Pancreas (tissue), 10 donors: ENCODE measurements around the gene TMIGD2. TPM values are rescaled to one million over a fixed set of nuclear protein-coding genes. Genes with fewer than 3 reads are reported as not detected.

Source experiments
- ATAC-seq, 4 donors: fragments of 200-7000 bp; cut with Tn5 transposase; one replicate each; pipeline versions ENCODE4 v1.8.0 to v1.9.1; 2020; ENCODE audit warnings: mild to moderate bottlenecking in 4 of 4, moderate library complexity in 4 of 4
- DNase-seq, 6 donors: peaks; one replicate each; pipeline ENCODE4 v3.0.0-alpha.2; 2020
- FAIRE-seq: peaks from 2 replicates; lab custom pipeline; 2012; peaks lifted over from hg19 to GRCh38; lab: Jason Lieb, UNC
- H3K27ac ChIP-seq, 4 donors: fragments of 200-600 bp; sonication (generic); 1 replicate in 3 of 4; 2 replicates in 1 of 4; pipeline versions ENCODE4 v1.5.0 to v1.8.0; 2020
- H3K27me3 ChIP-seq, 4 donors: fragments of 200-600 bp; one replicate each; pipeline ENCODE4 v1.8.0; 2021
- H3K36me3 ChIP-seq, 3 donors: fragments of 200-600 bp; sonication (generic) in 1 of 3; one replicate each; pipeline versions ENCODE4 v1.5.0 to v1.8.0; 2020 to 2021
- H3K4me1 ChIP-seq, 3 donors: fragments of 200-600 bp; one replicate each; pipeline ENCODE4 v1.8.0; 2021
- H3K4me3 ChIP-seq, 4 donors: fragments of 200-600 bp; sonication (generic) in 2 of 4; one replicate each; pipeline versions ENCODE4 v1.5.0 to v1.8.0; 2020 to 2021
- H3K9me3 ChIP-seq, 4 donors: fragments of 200-600 bp; one replicate each; pipeline ENCODE4 v1.8.0; 2021
- CTCF ChIP-seq, 4 donors: fragments of 200-600 bp; sonication (generic) in 3 of 4; IDR thresholded peaks; one replicate each; pipeline versions ENCODE4 v1.5.0 to v1.8.0; 2021; ENCODE audit warnings: antibody characterized with exemption in 4 of 4
- WGBS, 2 donors: extraction: QIAGEN DNeasy Blood & Tissue Kit; methylation state at CpG; one replicate each; pipeline ENCODE4 v1.1.7; 2013; 5-methylcytosine and 5-hydroxymethylcytosine counted together
- intact Hi-C, 3 donors: fragments of 100-400 bp; cut with DNase I; formaldehyde crosslinking; loops; one replicate each; pipeline versions ENCODE4 v1.11.1 to v1.14.2; 2022
- polyA plus RNA-seq, 2 donors: library from polyadenylated mRNA; stranded (reverse); fragments of 200-250 nt; gene quantifications; one replicate each; pipeline ENCODE4 v1.2.3, GENCODE V29; 2013
- total RNA-seq, 6 donors: library from RNA; stranded (reverse); fragmentation: NEBNext Ultra II Directional in 4 of 6; extraction: Animal tissue kit (Norgen Biotek cat#: 25700) in 4 of 6; gene quantifications; one replicate each; pipeline versions ENCODE4 v1.2.1 to v1.2.4, GENCODE V29; 2021 to 2023
- donor health status: healthy with polysubstance abuse.
- donor health status: DM: no; HTN: no; CAD: no; lungs with moderate emphysema.
- donor health status: DM: no; HTN: no; CAD: no.
- donor health status: control.
- donor health status: control.
- donor health status: Bipolar disorder and iron deficiency.
- donor health status: DM: yes; HTN: yes; CAD: no.
- donor health status: DM: no; HTN: no; CAD: no.
- donor health status: DM: no; HTN: no; CAD: no.
- donor health status: DM: yes; HTN: yes; CAD: no.

Gene TMIGD2
- total and polyA plus RNA-seq, 8 donors, result 0.16 to 0.28 TPM; not detected in 6

- Histone ChIP-seq H3K27ac (peak overlapping the region in 2 of 4 donors; percentile 17 to 46), H3K9me3 (no peaks in the 10 kb centered on the region), H3K36me3 (no peaks in the 10 kb centered on the region), H3K4me1 (peaks cover 5 to 13% (median 6%) of the 10 kb centered on the region in 3 donors), H3K4me3 (no peak overlapping the region), H3K27me3 (no peaks in the 10 kb centered on the region)
- ATAC-seq (no peak), FAIRE-seq (no peak), DNase-seq (no peak)
- 72 to 77% methylated on average over 6 of the region's 6 CpGs for WGBS, 2 donors
- intact Hi-C loops, result no loop called here
- no peak for TF ChIP-seq CTCF (IDR thresholded peaks at IDR 0.05)
These were observed 43.8 kb upstream of the TMIGD2 start for GRCh38 chr19:4346020-4346383.

GRCh38 chr19:4345342-4346019, 43.3 kb upstream of the TMIGD2 start:
- FAIRE-seq (no peak), DNase-seq (peak; percentile 71 to 93 (median 84)), ATAC-seq (peak in 3 of 4 donors; percentile 8 to 39 (median 27))
- Histone ChIP-seq H3K27ac (peak overlapping the region in 2 of 4 donors; percentile 17 to 46), H3K4me3 (no peak overlapping the region), H3K4me1 (peaks cover 6 to 16% (median 9%) of the 10 kb centered on the region in 3 donors), H3K27me3 (no peaks in the 10 kb centered on the region), H3K9me3 (no peaks in the 10 kb centered on the region), H3K36me3 (no peaks in the 10 kb centered on the region)
- TF ChIP-seq CTCF (IDR thresholded peaks at IDR 0.05), result no peak
- intact Hi-C loops, result no loop called here
- 42 to 49% methylated on average over 15 of the region's 15 CpGs for WGBS, 2 donors

GRCh38 chr19:4343370-4344307, 41.5 kb upstream of the TMIGD2 start, which contains the start of gene MPND:
MPND (plus strand) TSS chr19:4343562; CDS start chr19:4343594, 32 bp downstream.
- peak; percentile 86 to 98 (median 93) for DNase-seq
- Histone ChIP-seq H3K27ac (peak within 1 kb of the TSS; percentile 87 to 95 (median 89)), H3K9me3 (no peaks in the 10 kb centered on the region), H3K36me3 (no peaks in the 10 kb centered on the region), H3K27me3 (no peaks in the 10 kb centered on the region), H3K4me3 (peak within 1 kb of the TSS; percentile 53 to 70 (median 65)), H3K4me1 (peaks cover 6 to 22% (median 13%) of the 10 kb centered on the region in 3 donors)
- TF ChIP-seq CTCF (IDR thresholded peaks at IDR 0.05), result no peak
- ATAC-seq, result peak; percentile 80 to 89 (median 84)
- intact Hi-C loops, result no loop called here
- WGBS, 2 donors, result 3 to 7% methylated on average over 50 to 101 of the region's 101 CpGs
- no peak for FAIRE-seq

DNA sequence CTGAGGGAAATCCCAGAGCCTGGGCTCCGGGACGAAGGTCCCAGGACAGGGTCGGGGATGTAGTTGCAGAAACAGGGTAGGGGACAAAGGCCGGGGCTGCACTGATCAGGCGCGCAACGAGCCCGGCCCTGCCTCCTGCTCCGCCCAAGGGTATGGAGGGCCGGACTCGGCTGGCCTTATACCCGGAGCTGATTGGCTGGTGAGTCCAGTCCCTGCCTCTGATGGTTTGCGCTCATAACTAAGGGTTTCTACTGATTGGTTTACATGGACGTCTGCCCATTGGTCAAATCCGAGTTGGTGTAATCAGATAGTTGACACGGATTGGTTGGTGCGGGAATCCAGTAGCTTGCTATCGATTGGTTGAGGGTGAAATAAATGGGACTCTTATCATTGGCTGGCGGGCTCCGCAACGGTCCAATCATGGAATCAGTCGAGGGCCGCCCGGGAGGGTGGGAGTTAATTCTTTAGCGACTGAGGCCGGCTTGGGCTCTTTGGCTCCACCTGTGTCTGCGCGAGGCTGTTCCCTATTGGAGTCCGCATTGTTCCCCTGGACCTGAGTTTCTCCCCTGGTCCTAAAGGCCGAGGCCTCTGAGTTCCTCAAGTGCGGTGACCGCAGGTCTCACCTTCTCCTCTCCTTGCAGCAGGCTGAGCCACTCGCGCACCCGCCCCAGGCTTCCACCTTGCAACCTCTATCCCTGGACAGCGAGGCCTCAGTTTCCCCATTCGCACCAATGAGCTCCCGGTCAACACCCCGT, 40.6 kb upstream of the TMIGD2 start:
- intact Hi-C loops, result no loop called here
- no peak for TF ChIP-seq CTCF (IDR thresholded peaks at IDR 0.05)

More for the DNA sequence above, 40.6 kb upstream of the TMIGD2 start:
- no peaks in the 10 kb centered on the region for H3K9me3 ChIP-seq
- WGBS, 2 donors, result 0% methylated on average over 39 of the region's 39 CpGs
- H3K4me3 ChIP-seq, result peak overlapping the region; percentile 53 to 70 (median 65)
- peak; percentile 81 to 90 (median 83) for ATAC-seq
- DNase-seq, result peak; percentile 90 to 98 (median 96)
- H3K27me3 ChIP-seq, result no peaks in the 10 kb centered on the region
- peaks cover 6 to 22% (median 13%) of the 10 kb centered on the region in 3 donors for H3K4me1 ChIP-seq
- FAIRE-seq, result peak; percentile 98
- peak overlapping the region; percentile 87 to 95 (median 89) for H3K27ac ChIP-seq
- no peaks in the 10 kb centered on the region for H3K36me3 ChIP-seq
